GM12878 (cell line): Measurements from ENCODE around the gene MCTS1. TPM values are rescaled to one million over a fixed set of nuclear protein-coding genes. Genes with fewer than 3 reads are reported as not detected.

Source experiments
- ASH2L ChIP-seq: fragments of 300-600, 200-600 bp; sonication (generic); IDR thresholded peaks from 2 replicates; pipeline ENCODE4 v1.6.1; 2017; ENCODE audit warnings: low read depth, mild to moderate bottlenecking, borderline replicate concordance
- BCL11A ChIP-seq: IDR thresholded peaks from 2 replicates; pipeline ENCODE4 v1.6.1; 2011; ENCODE audit warnings: low read depth, low read length
- GATAD2B ChIP-seq: fragments of 450-650 bp; conservative IDR thresholded peaks from 2 replicates; pipeline ENCODE4 v1.6.1; 2017; ENCODE audit warnings: low read depth, mild to moderate bottlenecking, moderate library complexity
- HDAC2 ChIP-seq: fragments of 200-600 bp; sonication (generic); IDR thresholded peaks from 2 replicates; pipeline ENCODE4 v1.6.1; 2017
- IKZF1 ChIP-seq: fragments of 450-650 bp; conservative IDR thresholded peaks from 2 replicates; pipeline ENCODE4 v1.6.1; 2017; ENCODE audit warnings: antibody characterized with exemption, mild to moderate bottlenecking
- MTA3 ChIP-seq: IDR thresholded peaks from 2 replicates; pipeline ENCODE4 v1.6.1; 2012; ENCODE audit warnings: low read length, inconsistent platforms, borderline replicate concordance
- NBN ChIP-seq: fragments of 450-650 bp; IDR thresholded peaks from 2 replicates; pipeline ENCODE4 v1.6.1; 2016
- NFIC ChIP-seq: IDR thresholded peaks from 2 replicates; pipeline ENCODE4 v1.6.1; 2012; ENCODE audit warnings: low read depth, mild to moderate bottlenecking, inconsistent platforms, low read length, moderate library complexity
- NFYA ChIP-seq: IDR thresholded peaks from 2 replicates; pipeline ENCODE4 v1.6.1; 2011; ENCODE audit warnings: low read depth, mild to moderate bottlenecking, low read length, improper control_type of control experiment, borderline replicate concordance
- NRF1 ChIP-seq: conservative IDR thresholded peaks from 2 replicates; pipeline ENCODE4 v1.6.1; 2011; ENCODE audit warnings: mild to moderate bottlenecking, low read depth, low read length, improper control_type of control experiment
- SIN3A ChIP-seq: IDR thresholded peaks from 2 replicates; pipeline ENCODE4 v1.6.1; 2012; ENCODE audit warnings: low read depth, low read length, improper control_type of control experiment
- SIX5 ChIP-seq: IDR thresholded peaks from 2 replicates; pipeline ENCODE4 v1.6.1; 2011; ENCODE audit warnings: mild to moderate bottlenecking, low read depth, low read length, moderate library complexity; ENCODE audit not compliant: severe bottlenecking
- SMARCA5 ChIP-seq: fragments of 450-650 bp; IDR thresholded peaks from 2 replicates; pipeline ENCODE4 v1.6.1; 2017; ENCODE audit warnings: mild to moderate bottlenecking
- SREBF1 ChIP-seq: IDR thresholded peaks from 2 replicates; pipeline ENCODE4 v1.6.1; 2012; ENCODE audit warnings: mild to moderate bottlenecking, low read length
- SRF ChIP-seq, 2 experiments: IDR thresholded peaks; 2 replicates each; pipeline ENCODE4 v1.6.1; 2011; ENCODE audit warnings: low read depth in 2 of 2, low read length in 2 of 2, mild to moderate bottlenecking in 1 of 2, moderate library complexity in 1 of 2
- SUPT20H ChIP-seq: IDR thresholded peaks from 2 replicates; pipeline ENCODE4 v1.6.1; 2011; ENCODE audit warnings: low read depth, mild to moderate bottlenecking, low read length, moderate library complexity, borderline replicate concordance; ENCODE audit not compliant: control insufficient read depth
- TARDBP ChIP-seq: IDR thresholded peaks from 2 replicates; pipeline ENCODE4 v1.6.1; 2016; ENCODE audit warnings: borderline replicate concordance
- YY1 ChIP-seq: IDR thresholded peaks from 2 replicates; pipeline ENCODE4 v1.6.1; 2011; ENCODE audit warnings: low read depth, mild to moderate bottlenecking, low read length
- ZNF217 ChIP-seq: fragments of 450-650 bp; IDR thresholded peaks from 2 replicates; pipeline ENCODE4 v1.6.1; 2017; ENCODE audit warnings: antibody characterized with exemption, mild to moderate bottlenecking
- ZNF622 ChIP-seq: fragments of 450-650 bp; IDR thresholded peaks from 2 replicates; pipeline ENCODE4 v1.6.1; 2017; ENCODE audit warnings: mild to moderate bottlenecking, inconsistent platforms
- polyA plus RNA-seq, 11 experiments: library from polyadenylated mRNA; depleted of rRNA in 4 of 11; unstranded in 6 of 11; stranded (reverse) in 5 of 11; fragments of >200 nt; fragmentation: Nextera tagmentation in 4 of 11; fragmentation: Illumina TruSeq in 1 of 11; extraction: Ambion mirVana in 4 of 11; extraction: Trizol in 1 of 11; gene quantifications; 1 replicate in 1 of 11; 2 replicates in 10 of 11; pipeline versions ENCODE4 v1.2.1 to v1.2.3, GENCODE V29; 2011 to 2016; ENCODE audit warnings: inconsistent platforms in 2 of 11, missing spikeins in 2 of 11, low read depth in 1 of 11
- total RNA-seq, 4 experiments: library from RNA; depleted of rRNA in 3 of 4; stranded (reverse); fragments of >200 nt in 3 of 4; fragmentation: Illumina TruSeq in 1 of 4; extraction: Trizol in 1 of 4; gene quantifications; 2 replicates each; pipeline versions ENCODE4 v1.2.1 to v1.2.3, GENCODE V29; 2013 to 2021
- TF ChIP-seq, protein P1 (sequence below): IDR thresholded peaks from 2 replicates; pipeline ENCODE4 v1.6.1; 2011; ENCODE audit warnings: mild to moderate bottlenecking, low read depth, low read length, moderate library complexity; ENCODE audit not compliant: insufficient replicate concordance
- TF ChIP-seq, protein P2 (sequence below): IDR thresholded peaks from 2 replicates; pipeline ENCODE4 v1.6.1; 2011; ENCODE audit warnings: borderline replicate concordance, low read depth, mild to moderate bottlenecking, moderate library complexity, mixed read lengths, low read length; ENCODE audit not compliant: insufficient read depth; ENCODE audit errors: extremely low read length
- TF ChIP-seq, protein P3 (sequence below): fragments of 450-650 bp; IDR thresholded peaks from 2 replicates; pipeline ENCODE4 v1.6.1; 2017; ENCODE audit warnings: borderline replicate concordance
- TF ChIP-seq, protein P4 (sequence below): IDR thresholded peaks from 2 replicates; pipeline ENCODE4 v1.6.1; 2011; ENCODE audit warnings: low read depth, low read length, improper control_type of control experiment, borderline replicate concordance
- TF ChIP-seq, protein P5 (sequence below): IDR thresholded peaks from 2 replicates; pipeline ENCODE4 v1.6.1; 2012; ENCODE audit warnings: low read length, inconsistent platforms

MCTS1 gene
- total and polyA plus RNA-seq, 10 of the 15 experiments (the other 5 are each of a cell fraction or from before 2014, with no cell fraction given): 59.5 to 238 (median 115) TPM

DNA sequence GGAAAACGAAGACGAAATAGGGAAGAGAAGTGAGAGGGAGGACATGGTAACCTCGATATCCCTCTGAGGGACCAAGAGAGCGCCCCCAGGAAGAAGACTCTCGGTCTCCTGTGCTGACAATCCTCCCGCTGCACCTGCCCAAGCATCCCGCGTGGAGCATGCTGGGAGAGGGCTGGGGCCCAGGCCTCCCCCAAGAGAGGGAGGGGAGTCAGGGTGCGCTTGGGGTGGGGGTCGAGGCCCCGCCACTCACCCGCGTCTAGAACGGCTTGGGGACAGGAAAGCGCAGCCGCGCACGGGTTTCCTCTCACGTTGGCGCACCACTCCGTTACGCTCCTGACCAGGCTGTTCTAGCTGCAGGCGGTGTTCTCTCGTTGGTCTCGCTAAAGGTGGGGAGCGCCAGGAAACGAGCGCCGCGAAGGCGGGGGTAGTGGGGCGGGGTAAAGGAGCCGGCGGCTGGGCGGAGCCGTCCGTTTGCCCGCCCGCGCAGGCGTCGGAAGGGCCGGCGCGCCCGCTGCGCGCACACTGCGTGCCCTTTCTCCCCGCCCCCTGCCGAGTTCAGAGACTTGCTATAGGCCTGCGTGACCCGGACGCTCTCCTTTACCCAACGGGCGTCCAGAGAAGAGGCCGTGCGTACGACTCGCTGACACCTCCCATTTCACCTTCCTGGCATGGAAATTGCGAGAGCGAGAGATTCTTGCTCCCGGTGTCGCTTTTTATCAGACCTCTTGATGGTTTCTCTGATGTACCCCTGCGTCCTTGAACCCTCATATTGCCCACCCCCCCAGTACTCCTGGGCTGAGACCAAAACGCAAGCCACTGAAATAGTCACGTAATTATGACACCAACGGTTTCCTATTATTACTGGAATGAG is 26.0 kb downstream of the MCTS1 start, which contains the start of gene C1GALT1C1 (continued):
- TF ChIP-seq, protein P1, sequence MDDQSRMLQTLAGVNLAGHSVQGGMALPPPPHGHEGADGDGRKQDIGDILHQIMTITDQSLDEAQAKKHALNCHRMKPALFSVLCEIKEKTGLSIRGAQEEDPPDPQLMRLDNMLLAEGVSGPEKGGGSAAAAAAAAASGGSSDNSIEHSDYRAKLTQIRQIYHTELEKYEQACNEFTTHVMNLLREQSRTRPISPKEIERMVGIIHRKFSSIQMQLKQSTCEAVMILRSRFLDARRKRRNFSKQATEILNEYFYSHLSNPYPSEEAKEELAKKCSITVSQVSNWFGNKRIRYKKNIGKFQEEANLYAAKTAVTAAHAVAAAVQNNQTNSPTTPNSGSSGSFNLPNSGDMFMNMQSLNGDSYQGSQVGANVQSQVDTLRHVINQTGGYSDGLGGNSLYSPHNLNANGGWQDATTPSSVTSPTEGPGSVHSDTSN: peak; percentile 29
- TF ChIP-seq GATAD2B (no peak; the same call in 1 of the 2 replicates), SIX5 (no peak), YY1 (peak; percentile 16; the same call in 1 of the 2 replicates), BCL11A (no peak), SIN3A (peak; percentile 70; the same call in 1 of the 2 replicates), SMARCA5 (no peak), NFYA (no peak; the same call in 1 of the 2 replicates), NFIC (no peak), HDAC2 (no peak), NBN (peak; percentile 79; the same call in 1 of the 2 replicates), ZNF622 (no peak), SRF (IDR thresholded peaks at IDR 0.05; ENCODE audit: low read depth in 2 of 2, low read length in 2 of 2) (no peak), MTA3 (no peak), ASH2L (no peak), SREBF1 (no peak), IKZF1 (0 out of 2 replicates have a peak, but pooled peaks have one; percentile 32), SUPT20H (no peak), NRF1 (peak; percentile 68), TARDBP (no peak), ZNF217 (no peak)
- TF ChIP-seq, protein P2, sequence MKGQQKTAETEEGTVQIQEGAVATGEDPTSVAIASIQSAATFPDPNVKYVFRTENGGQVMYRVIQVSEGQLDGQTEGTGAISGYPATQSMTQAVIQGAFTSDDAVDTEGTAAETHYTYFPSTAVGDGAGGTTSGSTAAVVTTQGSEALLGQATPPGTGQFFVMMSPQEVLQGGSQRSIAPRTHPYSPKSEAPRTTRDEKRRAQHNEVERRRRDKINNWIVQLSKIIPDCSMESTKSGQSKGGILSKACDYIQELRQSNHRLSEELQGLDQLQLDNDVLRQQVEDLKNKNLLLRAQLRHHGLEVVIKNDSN: no peak
- TF ChIP-seq, protein P3, sequence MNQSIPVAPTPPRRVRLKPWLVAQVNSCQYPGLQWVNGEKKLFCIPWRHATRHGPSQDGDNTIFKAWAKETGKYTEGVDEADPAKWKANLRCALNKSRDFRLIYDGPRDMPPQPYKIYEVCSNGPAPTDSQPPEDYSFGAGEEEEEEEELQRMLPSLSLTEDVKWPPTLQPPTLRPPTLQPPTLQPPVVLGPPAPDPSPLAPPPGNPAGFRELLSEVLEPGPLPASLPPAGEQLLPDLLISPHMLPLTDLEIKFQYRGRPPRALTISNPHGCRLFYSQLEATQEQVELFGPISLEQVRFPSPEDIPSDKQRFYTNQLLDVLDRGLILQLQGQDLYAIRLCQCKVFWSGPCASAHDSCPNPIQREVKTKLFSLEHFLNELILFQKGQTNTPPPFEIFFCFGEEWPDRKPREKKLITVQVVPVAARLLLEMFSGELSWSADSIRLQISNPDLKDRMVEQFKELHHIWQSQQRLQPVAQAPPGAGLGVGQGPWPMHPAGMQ: no peak
- TF ChIP-seq, protein P4, sequence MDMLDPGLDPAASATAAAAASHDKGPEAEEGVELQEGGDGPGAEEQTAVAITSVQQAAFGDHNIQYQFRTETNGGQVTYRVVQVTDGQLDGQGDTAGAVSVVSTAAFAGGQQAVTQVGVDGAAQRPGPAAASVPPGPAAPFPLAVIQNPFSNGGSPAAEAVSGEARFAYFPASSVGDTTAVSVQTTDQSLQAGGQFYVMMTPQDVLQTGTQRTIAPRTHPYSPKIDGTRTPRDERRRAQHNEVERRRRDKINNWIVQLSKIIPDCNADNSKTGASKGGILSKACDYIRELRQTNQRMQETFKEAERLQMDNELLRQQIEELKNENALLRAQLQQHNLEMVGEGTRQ: no peak
- TF ChIP-seq, protein P5, sequence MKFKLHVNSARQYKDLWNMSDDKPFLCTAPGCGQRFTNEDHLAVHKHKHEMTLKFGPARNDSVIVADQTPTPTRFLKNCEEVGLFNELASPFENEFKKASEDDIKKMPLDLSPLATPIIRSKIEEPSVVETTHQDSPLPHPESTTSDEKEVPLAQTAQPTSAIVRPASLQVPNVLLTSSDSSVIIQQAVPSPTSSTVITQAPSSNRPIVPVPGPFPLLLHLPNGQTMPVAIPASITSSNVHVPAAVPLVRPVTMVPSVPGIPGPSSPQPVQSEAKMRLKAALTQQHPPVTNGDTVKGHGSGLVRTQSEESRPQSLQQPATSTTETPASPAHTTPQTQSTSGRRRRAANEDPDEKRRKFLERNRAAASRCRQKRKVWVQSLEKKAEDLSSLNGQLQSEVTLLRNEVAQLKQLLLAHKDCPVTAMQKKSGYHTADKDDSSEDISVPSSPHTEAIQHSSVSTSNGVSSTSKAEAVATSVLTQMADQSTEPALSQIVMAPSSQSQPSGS: no peak
